HEK293T (cell line): ENCODE data around the gene THOC7.

Experiments used
- FOXA1 ChIP-seq: fragments of 450-650 bp; IDR thresholded peaks from 2 replicates; pipeline ENCODE4 v1.6.1; 2016; ENCODE audit warnings: mild to moderate bottlenecking
- SUZ12 ChIP-seq: fragments of 450-650 bp; IDR thresholded peaks from 2 replicates; pipeline ENCODE4 v1.6.1; 2016; ENCODE audit warnings: mild to moderate bottlenecking

- no peak for TF ChIP-seq FOXA1
- no peak for TF ChIP-seq SUZ12
Measured at GRCh38 chr3:63864965-63865327, 1.3 kb upstream of the THOC7 start.
